Caco-2 (cell line): ENCODE data around the gene ELF3. TPM values are rescaled to one million over a fixed set of nuclear protein-coding genes. Genes with fewer than 3 reads are reported as not detected.
A peak's percentile ranks its signal among the peaks of the same experiment; 100 is the strongest.

Source experiments
- BruUV-seq: library from RNA; stranded (reverse); fragments of 400-500 nt; replicated peaks from 2 replicates; lab custom pipeline; 2021; lab: Mats Ljungman, UMichigan
- CTCF ChIA-PET: fragments of 300-600 bp; sonication (Branson Sonifier 250); formaldehyde crosslinking; loops from one replicate; lab custom pipeline; 2022; ENCODE audit warnings: antibody characterized with exemption; lab: Charles Lee
- POLR2A ChIA-PET: fragments of 300-600 bp; sonication (Branson Sonifier 250); formaldehyde crosslinking; loops from one replicate; lab custom pipeline; 2022; ENCODE audit warnings: antibody characterized with exemption; lab: Charles Lee
- DNase-seq, 2 experiments: peaks; one replicate each; pipeline versions ENCODE4 v3.0.0 to v3.0.0-alpha.2; 2020 to 2022
- H3K27me3 ChIP-seq: replicated peaks from 2 replicates; pipeline ENCODE4 v1.6.0; 2011; ENCODE audit warnings: low read length; ENCODE audit not compliant: control insufficient read depth, insufficient read depth
- H3K36me3 ChIP-seq: 2 replicates; pipeline ENCODE4 v1.5.1; 2011; ENCODE audit warnings: low read length; ENCODE audit not compliant: control insufficient read depth, insufficient read depth
- H3K4me1 ChIP-seq: fragments of 250-450 bp; sonication (Bioruptor Pico); 2 replicates; pipeline ENCODE4 v1.5.1; 2020; ENCODE audit warnings: mild to moderate bottlenecking
- H3K4me3 ChIP-seq: 2 replicates; pipeline ENCODE4 v1.5.1; 2011; ENCODE audit warnings: low read depth, mild to moderate bottlenecking, control low read depth, low read length
- H3K9me3 ChIP-seq: fragments of 250-450 bp; sonication (Bioruptor Pico); 2 replicates; pipeline ENCODE4 v1.5.1; 2020; ENCODE audit warnings: mild to moderate bottlenecking, moderate library complexity
- H3K27ac Mint-ChIP-seq: one replicate; pipeline ENCODE4 v1.8.0; 2022; ENCODE audit warnings: mixed read lengths; ENCODE audit not compliant: unreplicated experiment
- H3K27me3 Mint-ChIP-seq: one replicate; pipeline ENCODE4 v1.8.0; 2022; ENCODE audit warnings: mixed read lengths; ENCODE audit not compliant: insufficient read depth, unreplicated experiment
- H3K36me3 Mint-ChIP-seq: one replicate; pipeline ENCODE4 v1.8.0; 2022; ENCODE audit warnings: mild to moderate bottlenecking, mixed read lengths; ENCODE audit not compliant: insufficient read depth, unreplicated experiment
- H3K4me1 Mint-ChIP-seq: one replicate; pipeline ENCODE4 v1.8.0; 2022; ENCODE audit warnings: low read depth, mixed read lengths; ENCODE audit not compliant: unreplicated experiment
- H3K4me3 Mint-ChIP-seq: one replicate; pipeline ENCODE4 v1.8.0; 2022; ENCODE audit warnings: mild to moderate bottlenecking, moderate library complexity, mixed read lengths; ENCODE audit not compliant: unreplicated experiment
- H3K9me3 Mint-ChIP-seq: one replicate; pipeline ENCODE4 v1.8.0; 2022; ENCODE audit warnings: mixed read lengths; ENCODE audit not compliant: unreplicated experiment
- CTCF ChIP-seq, 2 experiments: fragments of 200-600 bp in 1 of 2; IDR thresholded peaks; 1 replicate in 1 of 2; 2 replicates in 1 of 2; pipeline versions ENCODE4 v1.5.1 to v1.8.0; 2011 to 2022; ENCODE audit warnings: antibody characterized with exemption in 1 of 2, control low read depth in 1 of 2, inconsistent platforms in 1 of 2, low read depth in 1 of 2, low read length in 1 of 2, mild to moderate bottlenecking in 1 of 2, moderate library complexity in 1 of 2; ENCODE audit not compliant: insufficient read depth in 1 of 2, severe bottlenecking in 1 of 2, unreplicated experiment in 1 of 2
- intact Hi-C: fragments of 100-400 bp; cut with micrococcal nuclease; formaldehyde crosslinking; loops from one replicate; pipeline ENCODE4 v1.10.0; 2022; ENCODE audit not compliant: unreplicated experiment
- total RNA-seq: library from RNA; stranded (reverse); gene quantifications from 2 replicates; pipeline ENCODE4 v1.2.3, GENCODE V29; 2022

ELF3 gene
- total RNA-seq, 1 experiment from 2014 or later, result 116 TPM

DNA sequence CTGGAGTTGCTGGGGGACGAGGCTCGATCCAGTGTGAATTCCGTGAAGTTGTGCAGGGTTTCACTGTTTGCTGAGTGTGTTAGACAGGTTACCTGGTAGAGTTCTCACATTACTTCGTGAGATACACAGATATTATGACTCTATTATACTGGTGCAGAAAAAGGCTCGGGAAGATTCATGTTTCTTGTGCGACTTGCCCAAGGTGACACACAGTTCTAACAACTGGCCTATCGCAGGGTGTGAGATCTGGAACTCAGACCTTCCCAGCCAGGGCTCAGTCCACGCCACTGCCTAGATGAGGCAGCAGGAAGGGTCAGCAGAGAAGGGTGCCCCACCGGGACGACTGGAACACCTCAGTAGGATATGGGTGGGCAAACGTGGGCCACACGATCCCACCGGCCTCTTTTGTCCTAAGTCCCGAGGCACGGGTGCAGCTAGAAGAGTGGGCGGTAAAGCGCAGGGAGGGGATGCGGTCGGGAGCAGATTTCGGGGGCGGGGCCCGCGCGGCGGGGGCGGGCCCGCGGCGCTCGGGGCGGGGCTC, 28.2 kb upstream of the ELF3 start:
- POLR2A ChIA-PET, result interaction anchor here (1.6 kb wide), 1 partner anchor 28 kb away, joined by 13 read pairs; the partner anchor contains the start of gene ELF3
- Histone ChIP-seq H3K27me3 (no peaks in the 10 kb centered on the region), H3K4me3 (peak overlapping the region; percentile 68), H3K9me3 (no peaks in the 10 kb centered on the region), H3K36me3 (0 out of 2 replicates have a peak, but pooled peaks cover 1% of the 10 kb centered on the region), H3K4me1 (peaks cover 17% of the 10 kb centered on the region)
- peak in 1 of 2 experiments; percentile 61 for DNase-seq
- peaks cover 15% of the 10 kb centered on the region for H3K36me3 Mint-ChIP-seq
- CTCF ChIA-PET, result interaction anchor here (1.5 to 1.7 kb wide), 2 partner anchors 87 to 152 kb away, joined by 3 to 5 read pairs; no protein-coding TSS in a partner anchor
- H3K4me1 Mint-ChIP-seq, result peaks cover 25% of the 10 kb centered on the region
- H3K27me3 Mint-ChIP-seq, result no peaks in the 10 kb centered on the region
- intact Hi-C loops, result loop anchor here (2.0 kb wide), 2 partner anchors 17 to 27 kb away; partner anchors contain the start of gene TIMM17A
- BruUV-seq, result no TSS peak
- peak overlapping the region; percentile 99 for H3K4me3 Mint-ChIP-seq
- no peaks in the 10 kb centered on the region for H3K9me3 Mint-ChIP-seq
- no peak for TF ChIP-seq CTCF (IDR thresholded peaks at IDR 0.05; ENCODE audit: insufficient read depth in 1 of 2, low read depth in 1 of 2, low read length in 1 of 2, severe bottlenecking in 1 of 2, unreplicated experiment in 1 of 2)
- H3K27ac Mint-ChIP-seq, result peak overlapping the region; percentile 36

DNA sequence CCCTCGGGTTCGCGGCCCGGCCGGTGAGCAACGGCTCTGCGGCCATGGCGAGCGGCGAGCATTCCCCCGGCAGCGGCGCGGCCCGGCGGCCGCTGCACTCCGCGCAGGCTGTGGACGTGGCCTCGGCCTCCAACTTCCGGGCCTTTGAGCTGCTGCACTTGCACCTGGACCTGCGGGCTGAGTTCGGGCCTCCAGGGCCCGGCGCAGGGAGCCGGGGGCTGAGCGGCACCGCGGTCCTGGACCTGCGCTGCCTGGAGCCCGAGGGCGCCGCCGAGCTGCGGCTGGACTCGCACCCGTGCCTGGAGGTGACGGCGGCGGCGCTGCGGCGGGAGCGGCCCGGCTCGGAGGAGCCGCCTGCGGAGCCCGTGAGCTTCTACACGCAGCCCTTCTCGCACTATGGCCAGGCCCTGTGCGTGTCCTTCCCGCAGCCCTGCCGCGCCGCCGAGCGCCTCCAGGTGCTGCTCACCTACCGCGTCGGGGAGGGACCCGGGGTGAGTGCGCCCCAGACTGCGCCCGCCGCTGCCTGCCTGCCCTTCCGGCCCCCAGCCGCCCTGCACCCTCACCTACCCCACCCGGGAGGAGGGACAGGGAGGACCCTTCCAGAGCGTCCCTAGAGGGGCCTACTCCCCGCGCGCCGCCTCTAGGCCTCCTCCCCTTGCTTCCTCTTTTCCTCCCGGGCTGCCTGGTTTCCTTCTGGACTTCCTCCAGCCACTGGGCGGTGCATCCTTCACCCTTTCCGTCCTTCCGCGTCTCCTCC, 27.6 kb upstream of the ELF3 start, which contains the start of gene RNPEP:
TSS of gene RNPEP (plus strand) at position 26 of the 757 bp plus-strand sequence. CDS start at position 45, 19 bp downstream.
- H3K27me3 ChIP-seq, result no peaks in the 10 kb centered on the region
- ChIA-PET POLR2A (interaction anchor here (0.6 to 1.6 kb wide), 2 partner anchors 14 to 28 kb away, joined by 3 to 13 read pairs; partner anchors contain the start of gene ELF3), CTCF (interaction anchor here (0.6 to 1.7 kb wide), 4 partner anchors 17 to 151 kb away, joined by 3 to 10 read pairs (median 5); partner anchors contain the start of gene ELF3)
- Mint-ChIP-seq H3K4me3 (peak within 1 kb of the TSS; percentile 99), H3K27me3 (no peaks in the 10 kb centered on the region), H3K9me3 (no peaks in the 10 kb centered on the region), H3K36me3 (peaks cover 19% of the 10 kb centered on the region), H3K4me1 (peaks cover 27% of the 10 kb centered on the region), H3K27ac (peak within 1 kb of the TSS; percentile 94)
- peak; percentile 14 to 24 for TF ChIP-seq CTCF (IDR thresholded peaks at IDR 0.05; ENCODE audit: insufficient read depth in 1 of 2, low read depth in 1 of 2, low read length in 1 of 2, severe bottlenecking in 1 of 2, unreplicated experiment in 1 of 2)
- H3K4me3 ChIP-seq, result peak within 1 kb of the TSS; percentile 68
- peaks cover 17% of the 10 kb centered on the region for H3K4me1 ChIP-seq
- peak in 1 of 2 experiments; percentile 75 for DNase-seq
- intact Hi-C loops, result loop anchor here (1.0 to 2.0 kb wide), 3 partner anchors 16 to 28 kb away; partner anchors contain the start of gene TIMM17A
- no TSS peak for BruUV-seq
- 0 out of 2 replicates have a peak, but pooled peaks cover 1% of the 10 kb centered on the region for H3K36me3 ChIP-seq
- no peaks in the 10 kb centered on the region for H3K9me3 ChIP-seq

DNA sequence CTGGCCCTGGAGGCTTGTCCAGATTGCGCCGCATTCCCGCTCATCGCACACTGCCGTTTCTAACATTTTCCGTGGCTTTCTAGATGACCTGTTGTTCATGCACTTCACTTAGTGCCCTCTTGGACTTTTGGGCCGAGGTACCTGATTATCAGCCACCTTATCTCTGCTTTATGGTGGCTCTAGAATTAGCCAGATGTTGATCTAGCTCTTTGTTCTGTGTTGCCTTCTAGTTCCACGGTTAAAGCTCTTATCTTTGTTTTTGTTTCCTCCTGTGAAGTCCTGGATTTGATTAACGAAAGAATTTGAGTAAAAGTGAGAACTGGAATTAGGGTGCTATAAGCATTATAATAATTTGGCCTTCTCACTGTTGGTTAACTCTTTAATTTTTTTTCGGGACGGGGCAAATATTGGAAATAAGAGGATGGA, 27.0 kb upstream of the ELF3 start:
- peaks cover 23% of the 10 kb centered on the region for H3K36me3 Mint-ChIP-seq
- Histone ChIP-seq H3K9me3 (no peaks in the 10 kb centered on the region), H3K27me3 (no peaks in the 10 kb centered on the region), H3K36me3 (0 out of 2 replicates have a peak, but pooled peaks cover 1% of the 10 kb centered on the region), H3K4me1 (peaks cover 17% of the 10 kb centered on the region), H3K4me3 (peak overlapping the region; percentile 68)
- intact Hi-C loops, result loop anchor here (1.0 to 2.0 kb wide), 3 partner anchors 15 to 29 kb away; partner anchors contain the start of gene TIMM17A
- H3K9me3 Mint-ChIP-seq, result no peaks in the 10 kb centered on the region
- peak overlapping the region; percentile 94 for H3K27ac Mint-ChIP-seq
- H3K27me3 Mint-ChIP-seq, result no peaks in the 10 kb centered on the region
- H3K4me3 Mint-ChIP-seq, result peak overlapping the region; percentile 99
- POLR2A ChIA-PET, result interaction anchor here (0.6 to 1.6 kb wide), 2 partner anchors 14 to 27 kb away, joined by 3 to 13 read pairs; partner anchors contain the start of gene ELF3
- BruUV-seq, result no TSS peak
- peak; percentile 86 to 93 for DNase-seq
- no peak for TF ChIP-seq CTCF (IDR thresholded peaks at IDR 0.05; ENCODE audit: insufficient read depth in 1 of 2, low read depth in 1 of 2, low read length in 1 of 2, severe bottlenecking in 1 of 2, unreplicated experiment in 1 of 2)
- CTCF ChIA-PET, result interaction anchor here (0.6 to 1.7 kb wide), 4 partner anchors 16 to 151 kb away, joined by 3 to 10 read pairs (median 5); partner anchors contain the start of gene ELF3
- peaks cover 27% of the 10 kb centered on the region for H3K4me1 Mint-ChIP-seq
